ENCODE measurements around the gene TMEM132A.
"Not testable (repeated sequence)": the region's sequence is repeated elsewhere in the genome, so short reads cannot be mapped to it uniquely, and the experiment has no call there.

TMEM132A gene

GRCh38 chr11:60891103-60891741, 33.0 kb upstream of the TMEM132A start:
- no peaks in the 10 kb centered on the region for H3K27me3 Mint-ChIP-seq
- H3K36me3 Mint-ChIP-seq (ENCODE audit: insufficient read depth) = peaks cover 41% of the 10 kb centered on the region
- H3K4me1 Mint-ChIP-seq (ENCODE audit: low read depth in 2 of 2) = peaks cover 0 to 4% of the 10 kb centered on the region in 2 donors
- DNase-seq (no peak), ATAC-seq (replicated peaks) (no peak)
- no peaks in the 10 kb centered on the region for H3K9me3 Mint-ChIP-seq
- H3K27ac Mint-ChIP-seq = no peak overlapping the region
- no peak overlapping the region for H3K4me3 Mint-ChIP-seq

GRCh38 chr11:60895687-60896086, 28.6 kb upstream of the TMEM132A start:
- Mint-ChIP-seq H3K9me3 (no peaks in the 10 kb centered on the region), H3K4me1 (ENCODE audit: low read depth in 2 of 2) (peaks cover 3 to 4% of the 10 kb centered on the region in 2 donors), H3K36me3 (ENCODE audit: insufficient read depth) (peaks cover 78% of the 10 kb centered on the region), H3K27ac (no peak overlapping the region), H3K4me3 (no peak overlapping the region), H3K27me3 (no peaks in the 10 kb centered on the region)
- DNase-seq (no peak), ATAC-seq (replicated peaks) (no peak)

DNA sequence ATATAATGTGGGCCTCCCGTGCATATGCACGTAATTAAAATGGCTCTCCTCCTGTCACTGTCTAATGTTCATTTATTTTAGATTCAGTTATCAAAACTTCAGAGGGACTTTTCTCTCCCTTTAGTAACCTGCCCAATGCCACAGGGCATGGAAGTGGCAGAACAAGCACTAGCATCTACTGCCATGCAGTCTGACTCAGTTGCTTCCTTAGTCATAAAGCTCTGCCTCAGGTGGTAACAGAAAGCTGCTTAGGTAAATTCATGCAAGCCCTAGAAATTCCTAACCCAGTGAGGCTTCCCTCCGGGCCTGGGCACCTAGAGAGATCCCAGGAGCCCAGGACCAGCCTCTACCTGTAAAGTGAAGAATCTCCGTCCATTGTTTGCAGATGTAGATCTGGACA, 26.8 kb upstream of the TMEM132A start:
- Mint-ChIP-seq H3K4me3 (peak overlapping the region in 1 of 2 donors; percentile 36), H3K27me3 (no peaks in the 10 kb centered on the region), H3K27ac (no peak overlapping the region), H3K9me3 (no peaks in the 10 kb centered on the region), H3K36me3 (ENCODE audit: insufficient read depth) (peaks cover 81% of the 10 kb centered on the region), H3K4me1 (ENCODE audit: low read depth in 2 of 2) (peaks cover 3% of the 10 kb centered on the region in 2 donors)
- no peak for ATAC-seq (replicated peaks)
- no peak for DNase-seq

- Mint-ChIP-seq H3K36me3 (ENCODE audit: insufficient read depth) (peaks cover 74% of the 10 kb centered on the region), H3K27ac (no peak overlapping the region), H3K4me3 (no peak overlapping the region), H3K4me1 (ENCODE audit: low read depth in 2 of 2) (peaks cover 10 to 15% of the 10 kb centered on the region in 2 donors), H3K27me3 (no peaks in the 10 kb centered on the region), H3K9me3 (no peaks in the 10 kb centered on the region)
- peak in 1 of 3 experiments; percentile 35 for DNase-seq
- peak; percentile 83 for ATAC-seq (replicated peaks)
Observed at GRCh38 chr11:60899046-60899936, 25.0 kb upstream of the TMEM132A start.

DNA sequence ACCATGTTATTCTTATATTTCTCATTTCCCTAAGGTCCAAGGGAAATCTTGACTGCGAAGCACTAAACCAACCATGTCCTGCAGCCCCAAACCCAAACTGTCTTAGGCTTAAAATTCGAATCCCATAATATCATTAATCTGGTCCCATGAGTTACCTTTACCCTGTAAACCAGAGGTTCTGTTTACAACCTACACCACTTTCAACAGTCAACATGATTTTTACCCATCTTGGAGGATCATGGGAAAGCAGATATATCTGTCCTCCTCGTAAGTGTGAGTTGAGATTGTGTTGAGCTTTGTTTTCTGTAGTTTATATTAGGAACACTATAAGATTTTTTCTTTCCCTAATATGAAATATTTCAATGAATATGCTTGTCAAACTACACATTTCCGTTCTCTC, 24.3 kb upstream of the TMEM132A start:
- Mint-ChIP-seq H3K27me3 (no peaks in the 10 kb centered on the region), H3K9me3 (no peaks in the 10 kb centered on the region), H3K4me1 (ENCODE audit: low read depth in 2 of 2) (peaks cover 15 to 19% of the 10 kb centered on the region in 2 donors), H3K36me3 (ENCODE audit: insufficient read depth) (peaks cover 71% of the 10 kb centered on the region), H3K4me3 (no peak overlapping the region), H3K27ac (no peak overlapping the region)
- no peak for DNase-seq
- ATAC-seq (replicated peaks) = no peak

GRCh38 chr11:60900673-60901404, 23.4 kb upstream of the TMEM132A start:
- Mint-ChIP-seq H3K36me3 (ENCODE audit: insufficient read depth) (peaks cover 62% of the 10 kb centered on the region), H3K27ac (no peak overlapping the region), H3K4me3 (no peak overlapping the region), H3K9me3 (no peaks in the 10 kb centered on the region), H3K27me3 (no peaks in the 10 kb centered on the region), H3K4me1 (ENCODE audit: low read depth in 2 of 2) (peaks cover 21 to 26% of the 10 kb centered on the region in 2 donors)
- DNase-seq = no peak
- ATAC-seq (replicated peaks) = no peak

- no peaks in the 10 kb centered on the region for H3K27me3 Mint-ChIP-seq
- peak overlapping the region in 1 of 2 donors; percentile 60 for H3K27ac Mint-ChIP-seq
- H3K9me3 Mint-ChIP-seq = no peaks in the 10 kb centered on the region
- DNase-seq = no peak
- H3K4me3 Mint-ChIP-seq = no peak overlapping the region
- peaks cover 27 to 34% of the 10 kb centered on the region in 2 donors for H3K4me1 Mint-ChIP-seq (ENCODE audit: low read depth in 2 of 2)
- ATAC-seq (replicated peaks) = no peak
- H3K36me3 Mint-ChIP-seq (ENCODE audit: insufficient read depth) = peaks cover 52% of the 10 kb centered on the region
Observed at GRCh38 chr11:60902625-60903024, 21.6 kb upstream of the TMEM132A start.

- peak overlapping the region; percentile 93 to 95 for H3K4me3 Mint-ChIP-seq
- peak overlapping the region; percentile 93 for H3K27ac Mint-ChIP-seq
- H3K36me3 Mint-ChIP-seq (ENCODE audit: insufficient read depth) = peaks cover 29% of the 10 kb centered on the region
- H3K9me3 Mint-ChIP-seq = no peaks in the 10 kb centered on the region
- peaks cover 28 to 34% of the 10 kb centered on the region in 2 donors for H3K4me1 Mint-ChIP-seq (ENCODE audit: low read depth in 2 of 2)
- H3K27me3 Mint-ChIP-seq = no peaks in the 10 kb centered on the region
- DNase-seq (no peak), ATAC-seq (replicated peaks) (no peak)
Observed at GRCh38 chr11:60905047-60905446, 19.2 kb upstream of the TMEM132A start.

- Mint-ChIP-seq H3K27me3 (no peaks in the 10 kb centered on the region), H3K4me3 (peak overlapping the region; percentile 93 to 95), H3K27ac (peak overlapping the region; percentile 93), H3K4me1 (ENCODE audit: low read depth in 2 of 2) (peaks cover 28 to 35% of the 10 kb centered on the region in 2 donors), H3K9me3 (no peaks in the 10 kb centered on the region), H3K36me3 (ENCODE audit: insufficient read depth) (peaks cover 24% of the 10 kb centered on the region)
- ATAC-seq (replicated peaks) (no peak), DNase-seq (no peak)
Observed at GRCh38 chr11:60905551-60906113, 18.6 kb upstream of the TMEM132A start.

DNA sequence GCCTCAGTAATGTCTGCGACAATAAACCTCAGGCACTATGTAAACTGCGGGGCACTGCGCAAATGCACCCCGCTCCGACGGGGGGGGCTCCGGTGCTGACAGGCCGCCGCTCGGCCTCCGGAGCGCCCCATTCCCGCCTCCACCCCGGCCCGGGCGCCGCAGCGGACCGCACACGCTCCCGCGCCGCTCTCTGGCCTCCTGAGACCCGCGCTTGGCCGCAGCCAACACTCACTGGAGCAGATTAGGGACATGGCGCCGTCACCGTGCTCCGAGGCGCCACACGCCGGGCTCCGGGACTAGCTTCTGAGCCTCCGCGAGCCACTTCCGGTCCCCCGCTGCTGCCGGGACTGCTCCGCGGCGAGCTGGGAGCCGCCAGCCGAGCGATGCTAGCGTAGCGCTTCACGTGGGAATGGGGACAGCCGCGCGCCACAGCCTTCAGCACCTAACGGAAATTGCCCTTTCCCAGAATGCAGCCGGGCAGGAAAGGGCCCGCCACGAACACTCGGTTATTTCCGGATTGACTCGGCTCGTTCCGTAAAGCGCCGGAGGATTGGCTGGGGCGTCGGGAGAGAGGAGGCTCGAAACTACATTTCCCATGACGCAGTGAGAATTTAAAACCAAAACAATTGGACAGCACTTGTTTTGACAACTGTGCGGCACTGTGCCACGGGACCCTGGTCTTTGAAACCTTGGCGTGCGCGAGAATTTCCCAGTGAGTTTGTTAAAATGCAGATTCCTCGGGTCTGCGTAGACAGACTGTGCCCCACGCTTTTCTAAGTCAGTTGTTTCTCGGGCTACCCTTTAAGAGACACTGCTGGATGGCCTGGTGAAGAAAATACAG, 17.9 kb upstream of the TMEM132A start, which contains the start of gene PRPF19:
TSS of gene PRPF19 (minus strand) at position 454 of the 841 bp plus-strand sequence. CDS start at position 251, 203 bp downstream.
- peaks cover 18% of the 10 kb centered on the region for H3K36me3 Mint-ChIP-seq (ENCODE audit: insufficient read depth)
- DNase-seq = peak; percentile 100
- peak; percentile 88 for ATAC-seq (replicated peaks)
- peak within 1 kb of the TSS; percentile 93 to 95 for H3K4me3 Mint-ChIP-seq
- no peaks in the 10 kb centered on the region for H3K27me3 Mint-ChIP-seq
- peaks cover 29 to 41% of the 10 kb centered on the region in 2 donors for H3K4me1 Mint-ChIP-seq (ENCODE audit: low read depth in 2 of 2)
- H3K27ac Mint-ChIP-seq = peak within 1 kb of the TSS; percentile 93
- H3K9me3 Mint-ChIP-seq = no peaks in the 10 kb centered on the region

- ATAC-seq (replicated peaks) = no peak
- no peak overlapping the region for H3K27ac Mint-ChIP-seq
- H3K4me1 Mint-ChIP-seq (ENCODE audit: low read depth in 2 of 2) = peaks cover 40 to 54% of the 10 kb centered on the region in 2 donors
- no peaks in the 10 kb centered on the region for H3K27me3 Mint-ChIP-seq
- no peak for DNase-seq
- H3K36me3 Mint-ChIP-seq (ENCODE audit: insufficient read depth) = peaks cover 13% of the 10 kb centered on the region
- no peak overlapping the region for H3K4me3 Mint-ChIP-seq
- H3K9me3 Mint-ChIP-seq = no peaks in the 10 kb centered on the region
Observed at GRCh38 chr11:60908803-60909202, 15.5 kb upstream of the TMEM132A start.

DNA sequence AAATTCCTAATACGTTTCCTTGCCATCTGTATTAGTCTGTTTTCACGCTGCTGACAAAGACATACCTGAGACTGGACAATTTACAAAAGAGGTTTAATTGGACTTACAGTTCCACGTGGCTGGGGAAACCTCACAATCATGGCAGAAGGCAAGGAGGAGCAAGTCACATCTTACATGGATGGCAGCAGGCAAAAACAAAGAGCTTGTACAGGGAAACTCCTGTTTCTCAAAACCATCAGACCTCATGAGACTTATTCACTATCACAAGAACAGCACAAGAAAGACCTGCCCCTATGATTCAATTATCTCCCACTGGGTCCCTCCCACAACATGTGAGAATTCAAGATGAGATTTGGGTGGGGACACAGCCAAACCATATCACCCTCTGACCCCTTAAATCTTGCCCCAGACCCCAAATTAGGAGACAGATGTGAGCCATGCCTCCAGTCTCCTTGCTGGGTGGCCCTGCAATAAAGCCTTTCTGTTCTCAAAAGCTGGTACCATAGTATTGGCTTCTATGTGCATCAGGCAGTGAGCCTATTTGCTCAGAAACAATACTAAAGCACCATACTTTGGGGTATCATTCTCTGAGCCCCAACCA, 14.5 kb upstream of the TMEM132A start:
- peak overlapping the region in 1 of 2 donors; percentile 28 for H3K27ac Mint-ChIP-seq
- not testable (repeated sequence) for H3K9me3 Mint-ChIP-seq; DNase-seq; H3K4me3 Mint-ChIP-seq; H3K27me3 Mint-ChIP-seq; ATAC-seq (replicated peaks)
- H3K36me3 Mint-ChIP-seq (ENCODE audit: insufficient read depth) = peaks cover 15% of the 10 kb centered on the region
- H3K4me1 Mint-ChIP-seq (ENCODE audit: low read depth in 2 of 2) = peaks cover 40 to 51% of the 10 kb centered on the region in 2 donors

Measured in effector memory CD8-positive, alpha-beta T cell (primary cell).